Kidney (tissue), 22 donors: ENCODE results near the gene ARGFX. TPM values are rescaled to one million over a fixed set of nuclear protein-coding genes. Genes with fewer than 3 reads are reported as not detected.

Source experiments
- DNase-seq, 5 donors: peaks; one replicate each; pipeline ENCODE4 v3.0.0-alpha.2; 2013 to 2020
- FAIRE-seq: peaks from 2 replicates; lab custom pipeline; 2012; peaks lifted over from hg19 to GRCh38; lab: Jason Lieb, UNC
- H3K27ac ChIP-seq, 2 donors: one replicate each; pipeline ENCODE4 v1.7.0; 2013; ENCODE audit warnings: low read depth in 2 of 2, low read length in 2 of 2, inconsistent platforms in 1 of 2
- H3K27me3 ChIP-seq: one replicate; pipeline ENCODE4 v1.7.1; 2013; ENCODE audit warnings: low read length, inconsistent platforms; ENCODE audit not compliant: control insufficient read depth, insufficient read depth
- H3K36me3 ChIP-seq, 3 donors: one replicate each; pipeline versions ENCODE4 v1.7.0 to v1.7.1; 2013; ENCODE audit warnings: low read length in 3 of 3, control low read depth in 1 of 3, inconsistent platforms in 1 of 3; ENCODE audit not compliant: insufficient read depth in 3 of 3, control insufficient read depth in 2 of 3
- H3K4me1 ChIP-seq, 3 donors: one replicate each; pipeline versions ENCODE4 v1.7.0 to v1.7.1; 2013; ENCODE audit warnings: low read length in 3 of 3, inconsistent platforms in 1 of 3, low read depth in 1 of 3; ENCODE audit not compliant: control insufficient read depth in 2 of 3, insufficient read depth in 2 of 3
- H3K4me3 ChIP-seq, 3 donors: one replicate each; pipeline versions ENCODE4 v1.7.0 to v1.8.1; 2013; ENCODE audit warnings: low read length in 3 of 3, control low read depth in 1 of 3, inconsistent platforms in 1 of 3
- H3K9ac ChIP-seq, 3 donors: one replicate each; pipeline versions ENCODE4 v1.7.0 to v1.7.1; 2013; ENCODE audit warnings: low read length in 3 of 3, control low read depth in 1 of 3, inconsistent platforms in 1 of 3
- H3K9me3 ChIP-seq, 3 donors: one replicate each; pipeline versions ENCODE4 v1.7.0 to v1.7.1; 2013; ENCODE audit warnings: low read length in 3 of 3, control low read depth in 1 of 3, inconsistent platforms in 1 of 3; ENCODE audit not compliant: control insufficient read depth in 2 of 3, insufficient read depth in 1 of 3
- CTCF ChIP-seq: IDR thresholded peaks from 3 replicates; pipeline ENCODE4 v1.5.1; 2012; ENCODE audit warnings: mild to moderate bottlenecking, moderate library complexity, borderline replicate concordance; ENCODE audit not compliant: insufficient read depth; ENCODE audit errors: extremely low read depth
- intact Hi-C: fragments of 100-400 bp; cut with DNase I; formaldehyde crosslinking; loops from one replicate; pipeline ENCODE4 v1.11.1; 2022
- long read RNA-seq, 10 donors: library from polyadenylated mRNA in 1 of 10; unstranded in 1 of 10; transcript quantifications; one replicate each; pipeline ENCODE4 v2.0.0 and lab custom pipeline, GENCODE V29; 2021 to 2026
- polyA plus RNA-seq: library from polyadenylated mRNA; stranded (reverse); fragments of 350-450 nt; fragmentation: Illumina TruSeq; extraction: RNeasy Lipid Tissue Mini Kit (QIAGEN cat#74804); gene quantifications from one replicate; pipeline ENCODE4 v1.2.3, GENCODE V29; 2014; ENCODE audit warnings: low read depth, low replicate concordance; ENCODE audit not compliant: insufficient read depth
- total RNA-seq: library from RNA; stranded (reverse); fragmentation: NEBNext Ultra II Directional; extraction: Animal tissue kit (Norgen Biotek cat#: 25700); gene quantifications from one replicate; pipeline ENCODE4 v1.2.1, GENCODE V29; 2021
- donor health status: control.
- donor health status: control.
- donor health status: control.
- donor health status: control.
- donor health status: control.
- donor health status: DM: yes; HTN: yes; CAD: no.
- donor health status: Normal renal cell carcinoma (clear cell type).

The ARGFX gene
- not detected for total RNA-seq
- polyA plus RNA-seq: not detected
- long read RNA-seq, donor 1: 0 reads
- long read RNA-seq, donor 2: 0 reads
- long read RNA-seq, donor 3: 0 reads
- long read RNA-seq, donor 4: 0 reads
- long read RNA-seq, donor 5: 0 reads
- long read RNA-seq, donor 6: 0 reads
- long read RNA-seq, donor 7: 0 reads
- long read RNA-seq, donor 8: 0 reads
- long read RNA-seq, donor 9: 0 reads
- long read RNA-seq, donor 10: 0 reads

- FAIRE-seq: no peak
Observed at GRCh38 chr3:121567649-121568048, at the start of gene ARGFX. Gene ARGFX, plus strand, starts transcription at chr3:121567949. Its CDS starts 2,765 bp downstream, at chr3:121570714.

DNA sequence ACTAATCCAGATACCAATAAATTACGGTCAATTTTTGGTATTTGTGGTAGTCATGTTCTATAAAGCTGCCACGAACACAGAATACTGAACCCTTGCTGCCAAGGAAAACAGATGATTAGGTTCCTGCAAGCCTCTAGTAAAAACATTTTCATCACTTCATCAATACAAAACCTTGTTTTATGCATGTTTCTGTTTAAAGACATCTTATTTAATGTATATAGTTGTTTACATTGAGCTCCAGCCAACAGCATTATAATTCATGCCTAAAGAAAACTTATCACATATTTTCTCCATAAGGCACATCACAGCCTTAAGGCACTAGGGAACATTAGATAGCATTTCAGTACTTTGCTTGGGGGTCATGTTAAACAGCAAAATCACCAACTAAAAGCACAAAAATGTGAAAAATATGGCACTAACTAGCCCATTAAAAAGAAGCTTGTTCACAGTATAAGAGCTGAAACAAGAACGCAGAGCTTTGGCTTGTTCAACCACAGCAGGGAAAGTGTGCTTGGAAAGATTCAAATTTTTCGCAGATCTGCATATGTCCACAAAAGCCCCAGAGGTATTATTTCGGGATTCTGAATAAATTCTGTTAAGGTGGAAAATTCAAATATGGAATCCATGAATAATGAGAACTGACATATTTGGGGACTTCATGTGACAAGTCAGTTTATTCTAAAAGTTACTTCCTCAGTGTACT lies 49.6 kb upstream of the ARGFX start:
- intact Hi-C loops: no loop called here
- no peaks in the 10 kb centered on the region for H3K27me3 ChIP-seq
- no peaks in the 10 kb centered on the region for H3K4me1 ChIP-seq
- no peak overlapping the region for H3K27ac ChIP-seq
- TF ChIP-seq CTCF: no peak
- DNase-seq (peak in 2 of 5 donors; percentile 3 to 34), FAIRE-seq (no peak)
- H3K4me3 ChIP-seq: no peak overlapping the region
- no peaks in the 10 kb centered on the region for H3K36me3 ChIP-seq
- no peak overlapping the region for H3K9ac ChIP-seq
- H3K9me3 ChIP-seq: peaks cover 0 to 4% (median 0%) of the 10 kb centered on the region in 3 donors

More at GRCh38 chr3:121567649-121568048, at the start of gene ARGFX:
- no peak for DNase-seq
- H3K9me3 ChIP-seq: no peaks in the 10 kb centered on the region
- no peak within 1 kb of the TSS for H3K27ac ChIP-seq
- TF ChIP-seq CTCF: no peak
- H3K36me3 ChIP-seq: no peaks in the 10 kb centered on the region
- intact Hi-C loops: no loop called here
- no peak within 1 kb of the TSS for H3K9ac ChIP-seq
- no peak within 1 kb of the TSS for H3K4me3 ChIP-seq
- no peaks in the 10 kb centered on the region for H3K4me1 ChIP-seq
- H3K27me3 ChIP-seq: no peaks in the 10 kb centered on the region

DNA sequence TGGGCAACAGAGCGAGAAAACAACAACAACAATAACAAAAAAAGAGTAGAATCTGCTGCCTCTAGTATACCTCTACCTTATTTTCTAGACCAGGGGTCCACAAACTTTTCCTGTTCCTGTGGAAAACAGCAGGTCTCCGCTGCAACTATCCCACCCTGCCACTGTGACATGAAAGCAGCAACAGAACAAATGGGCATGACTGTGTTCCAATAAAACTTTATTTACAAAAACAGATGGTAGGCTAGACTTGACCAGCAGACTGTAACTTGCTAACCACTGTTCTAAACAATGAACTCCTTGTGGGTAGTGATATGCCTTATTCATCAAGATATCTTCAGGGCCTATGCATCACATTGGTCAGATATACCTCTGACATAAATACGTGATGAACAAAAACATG lies 47.2 kb upstream of the ARGFX start:
- no peaks in the 10 kb centered on the region for H3K4me1 ChIP-seq
- no peak overlapping the region for H3K27ac ChIP-seq
- no peaks in the 10 kb centered on the region for H3K27me3 ChIP-seq
- H3K4me3 ChIP-seq: no peak overlapping the region
- H3K9ac ChIP-seq: no peak overlapping the region
- H3K36me3 ChIP-seq: no peaks in the 10 kb centered on the region
- intact Hi-C loops: no loop called here
- H3K9me3 ChIP-seq: peaks cover 0 to 2% (median 0%) of the 10 kb centered on the region in 3 donors
- FAIRE-seq: no peak
- no peak for DNase-seq
- TF ChIP-seq CTCF: no peak
